Measurements from ENCODE around the gene ROBO2.

Gene ROBO2

DNA sequence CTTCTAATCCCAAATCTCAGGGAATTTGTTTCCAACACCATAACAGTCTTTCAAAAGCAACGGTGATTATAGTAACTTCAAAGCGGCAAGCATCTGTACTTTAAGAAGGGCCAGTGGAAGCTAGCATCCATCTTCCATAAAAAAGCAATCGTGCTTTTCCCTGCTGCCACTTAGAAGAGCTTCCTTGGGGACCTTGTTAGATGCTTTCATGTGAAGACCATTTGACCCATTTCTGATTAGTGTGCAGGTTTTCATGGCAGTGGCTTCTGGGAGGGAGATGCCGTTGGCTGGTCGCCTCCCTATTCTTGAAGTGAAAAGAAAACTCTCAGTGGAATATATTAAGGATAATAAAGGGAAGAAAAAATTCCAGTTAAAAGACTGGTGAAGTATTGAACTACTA, 354.1 kb downstream of the ROBO2 start:
- TF ChIP-seq, protein P1, sequence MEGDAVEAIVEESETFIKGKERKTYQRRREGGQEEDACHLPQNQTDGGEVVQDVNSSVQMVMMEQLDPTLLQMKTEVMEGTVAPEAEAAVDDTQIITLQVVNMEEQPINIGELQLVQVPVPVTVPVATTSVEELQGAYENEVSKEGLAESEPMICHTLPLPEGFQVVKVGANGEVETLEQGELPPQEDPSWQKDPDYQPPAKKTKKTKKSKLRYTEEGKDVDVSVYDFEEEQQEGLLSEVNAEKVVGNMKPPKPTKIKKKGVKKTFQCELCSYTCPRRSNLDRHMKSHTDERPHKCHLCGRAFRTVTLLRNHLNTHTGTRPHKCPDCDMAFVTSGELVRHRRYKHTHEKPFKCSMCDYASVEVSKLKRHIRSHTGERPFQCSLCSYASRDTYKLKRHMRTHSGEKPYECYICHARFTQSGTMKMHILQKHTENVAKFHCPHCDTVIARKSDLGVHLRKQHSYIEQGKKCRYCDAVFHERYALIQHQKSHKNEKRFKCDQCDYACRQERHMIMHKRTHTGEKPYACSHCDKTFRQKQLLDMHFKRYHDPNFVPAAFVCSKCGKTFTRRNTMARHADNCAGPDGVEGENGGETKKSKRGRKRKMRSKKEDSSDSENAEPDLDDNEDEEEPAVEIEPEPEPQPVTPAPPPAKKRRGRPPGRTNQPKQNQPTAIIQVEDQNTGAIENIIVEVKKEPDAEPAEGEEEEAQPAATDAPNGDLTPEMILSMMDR (IDR thresholded peaks at IDR 0.05) = no peak

DNA sequence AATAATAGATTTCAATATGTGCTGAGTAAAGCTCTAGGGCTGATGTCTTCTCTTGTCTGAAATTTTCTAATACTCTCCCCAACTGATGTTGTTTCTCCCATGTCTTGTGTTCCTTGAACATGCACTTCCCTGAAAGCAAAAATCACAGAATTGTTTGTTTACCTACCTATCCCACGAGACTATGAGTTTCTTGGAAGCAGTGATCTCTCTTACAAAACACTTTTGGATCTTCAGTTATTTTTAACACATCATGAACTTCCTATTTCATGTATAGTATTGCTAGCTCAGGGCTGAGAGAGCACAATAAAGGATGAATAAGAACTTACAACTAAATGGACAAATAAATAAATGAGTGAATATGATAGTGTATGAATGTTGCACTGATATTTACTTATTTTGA, 365.0 kb downstream of the ROBO2 start:
- TF ChIP-seq, protein P1 (IDR thresholded peaks at IDR 0.05) = no peak

DNA sequence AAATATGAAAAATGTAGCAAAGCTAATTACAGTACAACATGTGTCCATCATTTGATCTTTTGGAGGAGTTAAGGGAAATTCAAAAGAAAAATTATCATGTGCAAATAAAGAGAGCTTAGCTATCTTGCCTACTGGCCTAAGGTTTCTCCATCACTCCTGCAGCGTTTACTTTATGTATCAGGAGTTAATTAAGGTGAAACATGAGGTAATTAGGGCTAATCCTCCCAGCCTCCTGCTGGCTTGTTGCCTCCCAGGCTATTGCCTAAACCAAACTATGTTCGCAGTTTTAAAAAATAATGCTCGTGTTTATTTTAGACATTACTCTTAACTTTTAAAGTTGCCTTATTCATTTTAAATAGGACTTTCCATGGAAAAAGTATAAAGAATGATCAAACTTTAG, 367.5 kb downstream of the ROBO2 start:
- TF ChIP-seq, protein P1 (IDR thresholded peaks at IDR 0.05) = no peak

DNA sequence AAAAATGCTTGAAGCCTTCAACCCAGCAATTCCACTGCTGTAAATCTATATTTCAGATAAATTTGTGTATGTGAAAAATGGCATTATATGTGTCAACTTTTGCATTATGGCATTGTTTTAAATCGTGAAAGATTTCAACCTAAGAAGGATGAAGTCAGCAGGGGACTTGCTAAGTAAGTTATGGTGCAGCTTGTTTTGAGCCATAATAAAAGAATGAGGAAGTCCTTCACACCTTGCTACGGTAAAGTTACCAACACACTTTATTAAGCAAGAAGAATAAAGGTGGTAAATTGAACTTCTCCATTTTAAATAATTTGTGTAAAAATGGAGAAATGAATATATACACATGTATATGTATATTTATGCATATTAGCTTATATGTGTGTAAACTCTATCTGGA, 371.4 kb downstream of the ROBO2 start:
- TF ChIP-seq, protein P1 (IDR thresholded peaks at IDR 0.05) = no peak

DNA sequence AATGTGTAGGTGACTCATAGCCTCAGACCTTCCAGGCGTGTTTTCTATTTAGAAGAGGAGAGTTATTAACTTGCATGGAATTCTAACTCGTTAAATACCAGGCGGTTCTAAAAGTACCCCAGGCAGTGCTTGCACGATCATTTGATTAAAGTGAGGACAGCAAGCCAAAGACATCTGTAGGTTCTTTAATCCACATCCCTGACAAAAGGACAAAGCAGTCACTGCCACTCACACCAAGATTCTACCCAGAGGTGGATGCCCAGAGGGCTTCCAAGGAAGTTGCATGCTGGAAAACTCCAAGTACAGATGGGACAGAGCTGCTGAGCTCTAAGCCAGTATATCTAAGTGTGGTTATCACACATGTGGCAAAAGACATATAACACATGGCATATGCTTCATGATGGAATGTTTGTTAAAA, 372.1 kb downstream of the ROBO2 start:
- TF ChIP-seq, protein P1 (IDR thresholded peaks at IDR 0.05) = no peak

DNA sequence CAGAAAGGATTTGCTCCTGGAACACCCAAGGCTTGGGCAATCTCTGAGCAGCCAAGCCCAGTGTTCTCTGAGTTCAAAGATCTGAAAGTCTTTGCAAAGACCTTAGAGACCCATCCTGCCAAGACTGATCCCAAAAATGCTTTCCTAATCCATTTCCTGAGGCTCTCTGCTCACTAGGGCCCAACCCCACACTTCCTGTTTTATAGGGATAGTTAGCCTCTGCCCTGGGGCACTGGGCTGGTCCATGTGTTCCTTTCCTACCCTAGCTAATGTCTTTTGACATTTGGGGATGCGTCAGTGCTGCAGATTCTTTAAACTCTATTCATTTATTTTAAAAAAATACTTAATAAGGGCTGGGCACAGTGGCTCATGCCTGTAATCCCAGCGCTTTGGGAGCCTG, 372.7 kb downstream of the ROBO2 start:
- TF ChIP-seq, protein P1 (IDR thresholded peaks at IDR 0.05) = no peak

DNA sequence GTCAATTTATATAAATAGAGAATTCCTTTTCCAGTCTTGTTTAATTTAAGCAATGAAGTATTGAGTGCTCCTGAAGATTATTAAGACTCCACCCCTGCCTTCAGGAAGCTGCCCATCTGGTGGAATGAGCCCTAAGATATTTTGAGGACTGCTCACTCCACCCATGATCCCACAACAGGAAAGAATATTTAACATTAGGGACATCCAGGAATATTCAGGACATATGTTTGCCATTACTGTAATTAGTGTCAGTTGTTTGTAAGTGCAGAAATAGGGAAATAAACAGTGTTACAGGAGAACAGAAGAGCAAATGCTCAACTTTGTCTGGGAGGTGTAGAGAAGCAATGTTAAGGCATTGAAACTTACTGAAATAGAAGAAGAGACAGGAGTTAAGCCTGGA, 375.0 kb downstream of the ROBO2 start:
- TF ChIP-seq, protein P1 (IDR thresholded peaks at IDR 0.05) = no peak

DNA sequence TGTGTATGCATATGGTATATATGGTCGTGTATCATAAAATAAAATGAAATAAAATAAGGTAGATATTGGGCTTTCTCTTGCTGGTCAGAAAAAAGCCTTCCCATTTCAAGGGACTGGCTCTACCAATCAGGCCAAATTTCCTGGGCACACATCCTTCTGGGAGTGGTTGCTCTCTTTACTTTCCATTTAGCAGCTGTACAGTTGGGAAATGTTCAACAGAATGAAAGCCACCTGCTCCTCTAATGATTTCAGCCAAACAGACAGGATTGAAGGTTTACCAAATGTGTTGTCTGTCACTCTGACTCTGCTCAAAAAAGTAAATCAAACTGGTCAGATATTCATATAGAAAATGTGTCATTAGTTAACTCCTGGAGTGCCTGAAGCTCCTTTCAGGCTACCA, 380.4 kb downstream of the ROBO2 start:
- TF ChIP-seq, protein P1 (IDR thresholded peaks at IDR 0.05) = no peak
